Progenitor cell of endocrine pancreas (in vitro differentiated cells): ENCODE results near the gene TM2D3. TPM values are rescaled to one million over a fixed set of nuclear protein-coding genes. Genes with fewer than 3 reads are reported as not detected.

Experiments
- DNase-seq: peaks from one replicate; pipeline ENCODE4 v3.0.0; 2021; ENCODE audit warnings: low spot score; ENCODE audit not compliant: unreplicated experiment
- H3K27ac Mint-ChIP-seq: 2 replicates; pipeline ENCODE4 v1.8.0; 2021; ENCODE audit warnings: mild to moderate bottlenecking, moderate library complexity, mixed read lengths
- H3K27me3 Mint-ChIP-seq: 2 replicates; pipeline ENCODE4 v1.8.0; 2021; ENCODE audit warnings: mixed read lengths
- H3K36me3 Mint-ChIP-seq: 2 replicates; pipeline ENCODE4 v1.8.0; 2022; ENCODE audit warnings: mixed read lengths; ENCODE audit not compliant: insufficient read depth
- H3K4me1 Mint-ChIP-seq: 2 replicates; pipeline ENCODE4 v1.8.0; 2021; ENCODE audit warnings: low read depth, mixed read lengths
- H3K4me3 Mint-ChIP-seq: 2 replicates; pipeline ENCODE4 v1.8.0; 2021; ENCODE audit warnings: low read depth, mild to moderate bottlenecking, moderate library complexity, mixed read lengths
- H3K9me3 Mint-ChIP-seq: 2 replicates; pipeline ENCODE4 v1.8.0; 2021; ENCODE audit warnings: low read depth, mixed read lengths
- CTCF ChIP-seq: fragments of 200-600 bp; sonication (generic); IDR thresholded peaks from one replicate; pipeline ENCODE4 v1.5.0; 2021; ENCODE audit warnings: antibody characterized with exemption, mild to moderate bottlenecking; ENCODE audit not compliant: unreplicated experiment
- total RNA-seq: library from RNA; stranded (reverse); gene quantifications from 2 replicates; pipeline ENCODE4 v1.2.1, GENCODE V29; 2021

The TM2D3 gene
- total RNA-seq, 1 donor from 2014 or later, result 49.3 TPM

- no peaks in the 10 kb centered on the region for H3K4me1 Mint-ChIP-seq
- no peak for TF ChIP-seq CTCF
- no peak overlapping the region for H3K4me3 Mint-ChIP-seq
- peaks cover 25% of the 10 kb centered on the region for H3K36me3 Mint-ChIP-seq
- H3K27me3 Mint-ChIP-seq, result no peaks in the 10 kb centered on the region
- H3K9me3 Mint-ChIP-seq, result peaks cover 7% of the 10 kb centered on the region
- H3K27ac Mint-ChIP-seq, result no peak overlapping the region
- no peak for DNase-seq
These were observed 17.6 kb upstream of the TM2D3 start for GRCh38 chr15:101669744-101670143.

GRCh38 chr15:101667881-101668280, 15.7 kb upstream of the TM2D3 start:
- Mint-ChIP-seq H3K36me3 (peaks cover 21% of the 10 kb centered on the region), H3K27me3 (no peaks in the 10 kb centered on the region), H3K4me3 (no peak overlapping the region), H3K9me3 (peaks cover 7% of the 10 kb centered on the region), H3K27ac (no peak overlapping the region), H3K4me1 (no peaks in the 10 kb centered on the region)
- no peak for TF ChIP-seq CTCF
- no peak for DNase-seq

- H3K36me3 Mint-ChIP-seq, result peaks cover 12% of the 10 kb centered on the region
- H3K27ac Mint-ChIP-seq, result no peak overlapping the region
- no peak overlapping the region for H3K4me3 Mint-ChIP-seq
- TF ChIP-seq CTCF, result peak; percentile 41
- no peaks in the 10 kb centered on the region for H3K4me1 Mint-ChIP-seq
- DNase-seq, result no peak
- no peaks in the 10 kb centered on the region for H3K27me3 Mint-ChIP-seq
- H3K9me3 Mint-ChIP-seq, result peaks cover 7% of the 10 kb centered on the region
These were observed 12.2 kb upstream of the TM2D3 start for GRCh38 chr15:101664303-101664913.

GRCh38 chr15:101662203-101662602, 10.0 kb upstream of the TM2D3 start:
- peaks cover 6% of the 10 kb centered on the region for H3K36me3 Mint-ChIP-seq

GRCh38 chr15:101660005-101660404, 7.8 kb upstream of the TM2D3 start:
- no peaks in the 10 kb centered on the region for H3K4me1 Mint-ChIP-seq
- DNase-seq, result no peak
- no peaks in the 10 kb centered on the region for H3K9me3 Mint-ChIP-seq
- no peak overlapping the region for H3K27ac Mint-ChIP-seq
- TF ChIP-seq CTCF, result no peak
- H3K36me3 Mint-ChIP-seq, result peaks cover 3% of the 10 kb centered on the region
- H3K27me3 Mint-ChIP-seq, result no peaks in the 10 kb centered on the region
- H3K4me3 Mint-ChIP-seq, result no peak overlapping the region

More at GRCh38 chr15:101662203-101662602, 10.0 kb upstream of the TM2D3 start:
- H3K27ac Mint-ChIP-seq, result no peak overlapping the region
- H3K27me3 Mint-ChIP-seq, result no peaks in the 10 kb centered on the region
- DNase-seq, result no peak
- H3K4me1 Mint-ChIP-seq, result no peaks in the 10 kb centered on the region
- peaks cover 3% of the 10 kb centered on the region for H3K9me3 Mint-ChIP-seq
- no peak for TF ChIP-seq CTCF
- no peak overlapping the region for H3K4me3 Mint-ChIP-seq
